AG04450 (cell line): Measurements from ENCODE around the gene GPRIN3. TPM values are rescaled to one million over a fixed set of nuclear protein-coding genes. Genes with fewer than 3 reads are reported as not detected.

ENCODE experiments used
- CTCF ChIA-PET: fragments of 300-600, 350-600 bp; formaldehyde crosslinking; extraction: SDS; loops from one replicate; lab custom pipeline; 2022; ENCODE audit warnings: antibody characterized with exemption, inconsistent platforms; lab: Charles Lee
- POLR2A ChIA-PET: fragments of 350-600 bp; formaldehyde crosslinking; extraction: SDS; loops from one replicate; lab custom pipeline; 2021; ENCODE audit warnings: antibody characterized with exemption, inconsistent platforms; lab: Yijun Ruan, JAX
- DNase-seq: peaks from one replicate; pipeline ENCODE4 v3.0.0-alpha.2; 2011; ENCODE audit warnings: low read depth, low spot score
- H3K27ac ChIP-seq: one replicate; pipeline ENCODE4 v1.5.1; 2012; ENCODE audit warnings: low read depth, low read length, control low read depth
- H3K27me3 ChIP-seq: one replicate; pipeline ENCODE4 v1.6.0; 2012; ENCODE audit warnings: low read length; ENCODE audit not compliant: control insufficient read depth, insufficient read depth
- H3K4me3 ChIP-seq: 2 replicates; pipeline ENCODE4 v1.5.1; 2011; ENCODE audit warnings: mild to moderate bottlenecking, low read depth, low read length, control low read depth
- H3K9me3 ChIP-seq: 2 replicates; pipeline ENCODE4 v1.5.1; 2012; ENCODE audit warnings: low read length; ENCODE audit not compliant: control insufficient read depth, insufficient read depth
- polyA plus RNA-seq: library from polyadenylated mRNA; depleted of rRNA; stranded (reverse); fragments of >200 nt; gene quantifications from 2 replicates; pipeline ENCODE4 v1.2.3, GENCODE V29; 2011
- TF ChIP-seq, protein P1 (sequence below): IDR thresholded peaks from 2 replicates; pipeline ENCODE4 v1.5.1; 2011; ENCODE audit warnings: low read depth, low read length, control low read depth, inconsistent platforms

GPRIN3 gene
- polyA plus RNA-seq, 1 experiment: 0.01 TPM

DNA sequence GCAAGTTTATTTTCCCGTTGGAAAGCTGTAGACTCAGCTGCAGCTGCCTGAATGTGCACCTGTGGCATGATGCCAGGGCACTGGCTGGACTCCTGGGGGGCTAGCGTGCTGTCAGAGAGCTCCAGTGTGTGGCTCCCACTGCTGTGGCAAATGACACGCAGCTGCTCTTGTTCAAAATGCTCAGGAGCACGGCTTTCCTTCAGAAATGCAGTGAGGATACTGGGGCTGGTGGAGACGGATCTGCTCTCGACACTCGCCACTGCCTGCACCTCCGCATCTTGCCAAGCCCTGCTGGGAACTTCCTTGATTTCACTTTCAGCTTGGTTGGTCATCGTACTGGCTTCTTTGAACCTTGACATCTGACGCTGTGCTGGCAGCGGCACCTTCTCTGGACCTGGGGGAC lies 58.7 kb downstream of the GPRIN3 start:
- POLR2A ChIA-PET: no interaction called here
- CTCF ChIA-PET: no interaction called here
- Histone ChIP-seq H3K9me3 (no peaks in the 10 kb centered on the region), H3K27ac (no peak overlapping the region), H3K4me3 (no peak overlapping the region), H3K27me3 (no peaks in the 10 kb centered on the region)
- TF ChIP-seq, protein P1, sequence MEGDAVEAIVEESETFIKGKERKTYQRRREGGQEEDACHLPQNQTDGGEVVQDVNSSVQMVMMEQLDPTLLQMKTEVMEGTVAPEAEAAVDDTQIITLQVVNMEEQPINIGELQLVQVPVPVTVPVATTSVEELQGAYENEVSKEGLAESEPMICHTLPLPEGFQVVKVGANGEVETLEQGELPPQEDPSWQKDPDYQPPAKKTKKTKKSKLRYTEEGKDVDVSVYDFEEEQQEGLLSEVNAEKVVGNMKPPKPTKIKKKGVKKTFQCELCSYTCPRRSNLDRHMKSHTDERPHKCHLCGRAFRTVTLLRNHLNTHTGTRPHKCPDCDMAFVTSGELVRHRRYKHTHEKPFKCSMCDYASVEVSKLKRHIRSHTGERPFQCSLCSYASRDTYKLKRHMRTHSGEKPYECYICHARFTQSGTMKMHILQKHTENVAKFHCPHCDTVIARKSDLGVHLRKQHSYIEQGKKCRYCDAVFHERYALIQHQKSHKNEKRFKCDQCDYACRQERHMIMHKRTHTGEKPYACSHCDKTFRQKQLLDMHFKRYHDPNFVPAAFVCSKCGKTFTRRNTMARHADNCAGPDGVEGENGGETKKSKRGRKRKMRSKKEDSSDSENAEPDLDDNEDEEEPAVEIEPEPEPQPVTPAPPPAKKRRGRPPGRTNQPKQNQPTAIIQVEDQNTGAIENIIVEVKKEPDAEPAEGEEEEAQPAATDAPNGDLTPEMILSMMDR: no peak
- no peak for DNase-seq

DNA sequence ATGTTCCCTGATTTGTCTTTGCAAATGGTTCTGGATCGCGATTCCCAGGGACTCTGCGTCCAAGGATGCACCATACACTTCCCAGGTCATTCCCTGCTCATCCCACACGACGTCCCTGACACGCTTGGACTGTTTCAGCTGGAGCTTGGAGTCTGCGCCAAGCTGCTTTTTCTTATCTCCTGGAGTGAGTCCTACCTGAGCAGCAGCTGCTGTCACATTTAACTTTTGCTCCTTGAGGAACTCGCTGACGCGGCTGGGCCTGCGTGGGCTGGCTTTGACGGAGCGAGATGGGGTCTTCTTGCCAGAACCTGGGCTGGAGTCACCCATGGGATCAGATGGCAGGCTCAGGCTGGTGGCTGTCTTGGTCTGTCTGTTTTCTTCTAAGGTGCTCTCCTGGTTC lies 59.6 kb downstream of the GPRIN3 start:
- TF ChIP-seq, protein P1: no peak
- ChIA-PET CTCF (interaction anchor here (1.1 kb wide), 1 partner anchor 22 kb away, joined by 3 read pairs; no protein-coding TSS in a partner anchor), POLR2A (interaction anchor here (0.5 kb wide), 1 partner anchor 26 kb away, joined by 3 read pairs; no protein-coding TSS in a partner anchor)
- no peak overlapping the region for H3K4me3 ChIP-seq
- no peaks in the 10 kb centered on the region for H3K27me3 ChIP-seq
- no peak overlapping the region for H3K27ac ChIP-seq
- DNase-seq: no peak
- no peaks in the 10 kb centered on the region for H3K9me3 ChIP-seq

DNA sequence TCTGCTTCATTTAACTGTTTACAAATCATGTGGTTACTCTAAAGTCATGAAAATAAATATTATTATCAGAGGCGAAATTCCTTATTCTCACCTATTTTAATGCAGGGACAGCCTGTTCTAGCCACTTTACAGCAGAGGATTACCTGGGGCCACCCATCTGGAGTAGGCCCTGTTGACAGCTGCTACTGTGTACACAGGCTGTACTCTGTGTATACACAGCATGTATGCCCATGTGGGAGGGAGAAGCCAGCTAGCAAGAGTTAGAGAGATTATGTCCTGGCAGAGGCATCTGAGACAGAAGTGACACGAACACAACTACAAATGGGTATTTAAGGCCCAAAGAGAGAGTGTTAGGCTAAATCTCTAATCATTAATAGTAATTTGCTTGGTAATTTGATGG lies 62.1 kb downstream of the GPRIN3 start:
- POLR2A ChIA-PET: no interaction called here
- Histone ChIP-seq H3K9me3 (no peaks in the 10 kb centered on the region), H3K27ac (no peak overlapping the region), H3K27me3 (no peaks in the 10 kb centered on the region), H3K4me3 (no peak overlapping the region)
- TF ChIP-seq, protein P1: no peak
- DNase-seq: no peak
- CTCF ChIA-PET: interaction anchor here (0.9 kb wide), 1 partner anchor 189 kb away, joined by 4 read pairs; no protein-coding TSS in a partner anchor

DNA sequence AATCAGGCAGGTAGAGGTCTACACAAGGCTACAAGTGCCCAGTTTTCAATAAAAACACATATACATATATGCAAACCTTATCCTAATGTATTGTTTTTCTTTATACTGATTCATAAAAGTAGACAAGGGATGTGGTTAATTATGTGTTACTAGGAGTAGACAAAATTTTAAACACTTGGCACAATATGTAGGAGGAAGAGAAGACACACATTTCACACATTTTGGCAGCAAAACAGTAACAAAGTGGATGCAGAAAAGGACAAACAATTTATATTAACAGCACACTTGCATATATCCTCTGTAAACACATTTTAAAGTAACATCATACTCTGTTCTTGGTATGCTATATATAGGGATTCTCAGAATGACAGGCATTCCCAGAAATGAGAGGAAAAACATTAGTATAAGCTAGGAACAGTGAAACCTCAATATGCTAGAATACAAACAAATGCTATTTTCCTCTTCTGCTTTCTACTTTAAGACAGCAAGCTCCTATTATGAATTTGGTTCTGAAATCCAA lies 63.8 kb downstream of the GPRIN3 start:
- DNase-seq: no peak
- CTCF ChIA-PET: no interaction called here
- TF ChIP-seq, protein P1: no peak
- Histone ChIP-seq H3K4me3 (no peak overlapping the region), H3K27me3 (no peaks in the 10 kb centered on the region), H3K9me3 (no peaks in the 10 kb centered on the region), H3K27ac (no peak overlapping the region)
- POLR2A ChIA-PET: no interaction called here

DNA sequence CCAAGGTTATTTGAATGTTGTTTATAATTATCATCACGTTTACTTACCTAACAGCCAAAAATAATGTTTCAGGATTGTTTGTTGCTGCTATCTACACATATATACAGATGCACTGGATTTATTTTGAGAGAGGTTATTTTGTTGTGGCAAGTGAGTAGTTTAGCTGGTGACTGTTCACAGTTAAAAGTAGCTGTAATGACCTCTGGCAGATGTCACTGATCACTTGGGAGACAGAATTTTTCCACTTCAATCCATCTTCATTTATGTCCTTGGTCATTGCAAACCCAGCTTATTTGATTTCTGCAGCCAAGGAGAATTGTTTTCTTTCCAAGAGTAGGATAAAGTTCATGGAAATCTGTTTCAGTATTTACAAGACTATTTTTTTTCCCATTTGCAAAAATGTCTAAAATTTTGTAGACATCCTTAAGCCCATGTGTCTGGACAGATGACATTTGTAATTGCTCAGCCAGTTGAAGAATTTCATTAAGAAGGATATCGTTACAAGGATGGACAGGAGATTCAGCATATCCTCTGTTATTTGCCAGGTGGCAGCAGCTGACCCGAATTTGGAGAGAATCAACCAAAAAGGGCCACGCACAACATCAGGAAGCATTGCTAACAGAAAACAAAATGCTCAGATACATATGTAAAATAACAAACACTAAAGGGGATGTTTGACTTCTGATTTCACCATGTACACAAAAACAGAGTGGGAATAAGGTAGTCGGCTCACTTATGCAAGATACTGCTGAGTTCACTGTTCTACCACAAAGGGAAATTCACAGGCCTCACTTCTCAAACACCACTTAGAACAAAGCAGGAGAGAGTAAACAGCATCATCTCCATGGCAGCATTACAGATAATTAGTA lies 64.5 kb downstream of the GPRIN3 start:
- DNase-seq: no peak
- TF ChIP-seq, protein P1: no peak
- CTCF ChIA-PET: no interaction called here
- Histone ChIP-seq H3K9me3 (no peaks in the 10 kb centered on the region), H3K27ac (no peak overlapping the region), H3K27me3 (no peaks in the 10 kb centered on the region), H3K4me3 (no peak overlapping the region)
- POLR2A ChIA-PET: no interaction called here
